Measurements from ENCODE around the gene CFDP1.
A peak's percentile ranks its signal among the peaks of the same experiment; 100 is the strongest.

Gene CFDP1

GRCh38 chr16:75319513-75320411, 113.5 kb downstream of the CFDP1 start:
- DNase-seq (ENCODE audit: low spot score): peak; percentile 69

GRCh38 chr16:75318737-75319136, 114.6 kb downstream of the CFDP1 start:
- DNase-seq (ENCODE audit: low spot score): no peak

- no peak for DNase-seq (ENCODE audit: low spot score)
Measured at GRCh38 chr16:75317532-75317931, 115.8 kb downstream of the CFDP1 start.

- DNase-seq (ENCODE audit: low spot score): no peak
Measured at GRCh38 chr16:75317101-75317522, 116.2 kb downstream of the CFDP1 start.

GRCh38 chr16:75315539-75316306, 117.6 kb downstream of the CFDP1 start:
- no peak for DNase-seq (ENCODE audit: low spot score)

GRCh38 chr16:75312875-75313274, 120.4 kb downstream of the CFDP1 start:
- DNase-seq (ENCODE audit: low spot score): no peak

- DNase-seq (ENCODE audit: low spot score): peak; percentile 43
Measured at GRCh38 chr16:75311383-75311938, 121.8 kb downstream of the CFDP1 start.

- no peak for DNase-seq (ENCODE audit: low spot score)
Measured at GRCh38 chr16:75310541-75310940, 122.8 kb downstream of the CFDP1 start.

GRCh38 chr16:75309899-75310430, 123.3 kb downstream of the CFDP1 start:
- no peak for DNase-seq (ENCODE audit: low spot score)

GRCh38 chr16:75309156-75309555, 124.1 kb downstream of the CFDP1 start:
- no peak for DNase-seq (ENCODE audit: low spot score)

GRCh38 chr16:75308011-75308410, 125.3 kb downstream of the CFDP1 start:
- DNase-seq (ENCODE audit: low spot score): no peak

GRCh38 chr16:75307506-75307905, 125.8 kb downstream of the CFDP1 start:
- DNase-seq (ENCODE audit: low spot score): no peak

GRCh38 chr16:75306099-75306762, 127.1 kb downstream of the CFDP1 start:
- DNase-seq (ENCODE audit: low spot score): no peak

- peak; percentile 91 for DNase-seq (ENCODE audit: low spot score)
Measured at GRCh38 chr16:75305364-75306098, 127.8 kb downstream of the CFDP1 start.

GRCh38 chr16:75304521-75305363, 128.6 kb downstream of the CFDP1 start:
- DNase-seq (ENCODE audit: low spot score): peak; percentile 89

- DNase-seq (ENCODE audit: low spot score): peak; percentile 61
Measured at GRCh38 chr16:75301804-75302203, 131.5 kb downstream of the CFDP1 start.

- no peak for DNase-seq (ENCODE audit: low spot score)
Measured at GRCh38 chr16:75298267-75298666, 135.0 kb downstream of the CFDP1 start.

- peak; percentile 41 for DNase-seq (ENCODE audit: low spot score)
Measured at GRCh38 chr16:75296606-75297005, 136.7 kb downstream of the CFDP1 start.

- no peak for DNase-seq (ENCODE audit: low spot score)
Measured at GRCh38 chr16:75294773-75295459, 138.4 kb downstream of the CFDP1 start.

GRCh38 chr16:75293772-75294171, 139.5 kb downstream of the CFDP1 start:
- no peak for DNase-seq (ENCODE audit: low spot score)

All from AG20443 (cell line).